Measurements from ENCODE around the gene PDE4D.
"Not testable (repeated sequence)": the region's sequence is repeated elsewhere in the genome, so short reads cannot be mapped to it uniquely, and the experiment has no call there.

PDE4D gene

DNA sequence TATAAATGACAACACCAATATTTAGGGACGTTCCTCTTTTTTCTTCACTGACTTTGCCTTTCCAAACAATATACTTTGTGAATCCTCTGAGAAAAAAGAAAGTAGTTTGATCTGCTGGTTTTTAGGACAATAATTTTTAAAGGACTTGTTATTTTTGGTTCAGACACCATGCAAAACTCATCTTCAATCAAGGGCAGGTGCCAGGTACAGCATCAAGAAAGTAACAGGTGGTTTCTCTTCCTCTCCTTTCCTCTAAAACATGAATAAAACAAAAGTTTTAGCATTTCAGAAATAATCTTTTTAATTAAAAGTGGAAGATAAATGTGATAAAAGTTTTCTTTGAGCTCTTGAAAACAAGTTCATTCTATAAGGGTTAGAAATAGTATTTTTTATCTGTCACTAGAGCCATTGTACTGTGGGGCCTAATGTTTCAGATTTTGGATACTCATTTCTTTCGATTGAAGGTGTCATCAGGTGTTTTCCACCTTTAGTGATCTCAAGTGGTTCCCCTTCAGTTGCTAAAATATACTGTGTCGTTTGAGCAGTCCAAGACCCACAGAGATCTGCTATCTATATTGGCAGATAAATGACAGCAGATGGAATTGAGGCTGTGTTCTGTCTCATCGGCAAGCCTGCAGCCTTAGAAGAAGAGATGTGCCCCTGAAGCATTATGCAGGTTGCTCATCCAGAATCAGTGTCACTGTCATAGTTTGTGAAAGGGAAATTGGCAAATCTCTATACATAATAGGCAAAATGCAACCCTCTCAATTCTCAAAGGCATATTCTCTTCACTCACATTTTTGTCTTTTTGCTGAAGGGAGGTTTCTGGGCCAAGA, 499.7 kb downstream of the PDE4D start:
- no peak for DNase-seq

DNA sequence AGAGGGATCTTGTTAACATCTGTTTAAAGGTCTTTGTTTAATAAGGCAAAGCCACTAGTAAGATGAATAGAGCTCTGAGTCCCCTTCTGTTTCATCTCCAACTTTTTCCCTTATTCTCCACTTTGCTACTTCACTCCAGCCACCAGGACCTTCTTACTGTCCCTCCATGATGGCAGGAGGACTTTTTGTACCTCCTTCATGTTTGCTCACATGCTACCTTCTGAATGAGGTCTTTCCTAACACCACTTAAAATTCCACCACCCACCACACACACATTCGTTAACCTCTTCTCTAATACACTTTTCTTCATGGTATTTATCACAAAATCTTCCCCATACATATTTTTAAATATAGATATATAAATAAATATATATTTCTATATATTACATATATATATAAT, 501.9 kb downstream of the PDE4D start:
- DNase-seq, result no peak

DNA sequence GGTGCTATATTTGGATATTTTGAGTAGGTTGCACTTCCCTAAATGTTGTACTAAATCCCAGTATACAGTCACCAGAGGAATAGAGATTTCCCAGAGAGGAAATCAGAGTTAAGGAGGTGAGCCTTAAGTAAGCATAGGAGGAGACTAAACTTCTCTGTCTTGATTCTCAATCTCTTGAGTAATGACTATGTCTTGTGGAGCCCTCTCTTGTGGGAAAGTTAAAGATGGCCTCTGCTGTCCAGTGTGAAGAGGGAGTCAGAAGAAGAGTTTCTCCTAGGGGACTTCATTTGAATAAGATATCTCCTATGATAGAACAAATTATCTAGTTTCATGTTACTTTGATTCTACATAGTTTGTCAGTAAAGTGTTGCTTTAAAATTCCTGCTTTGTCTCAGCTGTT, 502.5 kb downstream of the PDE4D start:
- DNase-seq, result no peak

DNA sequence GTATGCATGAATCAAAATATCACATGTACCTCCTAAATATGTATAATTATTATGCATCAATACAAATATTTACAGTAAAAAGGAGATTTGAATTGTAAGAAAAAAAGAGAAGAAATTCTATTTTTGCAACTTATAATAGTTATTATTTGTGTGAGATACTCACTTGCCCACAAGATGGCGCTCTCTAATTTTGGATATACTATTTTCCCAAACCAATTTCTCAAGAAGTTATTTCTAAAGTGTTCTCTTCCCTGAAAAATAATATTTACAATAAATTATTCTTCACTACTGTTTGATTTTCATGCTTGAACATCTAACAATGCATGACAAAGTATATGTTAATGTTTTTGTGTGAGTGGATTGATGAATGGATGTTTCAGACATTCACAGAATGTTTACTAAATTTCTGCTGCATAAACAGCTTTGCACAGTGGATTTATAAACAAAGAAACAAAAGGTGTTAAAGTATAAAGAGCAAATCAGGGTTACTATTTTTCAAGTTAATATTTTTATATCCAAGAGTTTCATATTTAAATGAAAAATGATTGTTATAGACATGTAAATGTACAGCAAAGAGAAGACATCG, 503.4 kb downstream of the PDE4D start:
- DNase-seq, result no peak

DNA sequence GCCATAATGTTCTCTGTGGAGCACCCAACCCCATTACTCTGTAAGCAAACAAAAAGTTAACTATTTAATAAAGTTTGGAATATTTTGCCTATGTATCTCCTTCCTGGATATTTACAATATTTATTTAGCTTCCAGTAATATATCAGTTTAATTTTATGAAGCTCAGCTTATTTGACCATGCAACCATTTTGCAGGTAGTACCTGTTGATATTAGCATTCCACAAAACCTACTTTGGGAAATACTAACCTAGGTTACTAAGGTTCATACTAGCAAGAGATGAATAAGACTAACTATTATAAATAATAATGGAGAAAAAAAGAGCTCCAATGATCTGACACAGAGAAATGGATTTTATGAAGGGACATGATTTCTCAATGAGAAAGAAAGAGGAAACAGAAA, 506.4 kb downstream of the PDE4D start:
- DNase-seq, result no peak

DNA sequence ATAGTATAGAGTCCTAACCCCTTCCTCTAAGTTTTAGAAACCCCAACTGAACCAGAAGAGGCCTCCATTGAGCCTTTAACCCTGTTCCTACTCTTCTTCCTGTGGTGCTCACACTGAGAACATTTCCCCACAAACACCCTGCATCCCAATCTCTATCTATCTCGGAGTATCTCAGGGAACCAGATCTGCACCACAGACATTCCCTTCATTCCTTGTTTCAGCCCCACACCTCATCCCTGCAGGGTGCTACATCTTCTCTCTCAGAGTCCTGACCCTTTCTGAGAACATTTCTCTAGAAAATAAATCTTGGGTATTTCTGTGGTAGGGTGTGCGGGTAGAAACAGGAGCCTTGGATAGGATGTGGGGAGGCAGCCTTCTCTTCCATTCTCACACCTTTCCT, 507.8 kb downstream of the PDE4D start:
- DNase-seq, result no peak

DNA sequence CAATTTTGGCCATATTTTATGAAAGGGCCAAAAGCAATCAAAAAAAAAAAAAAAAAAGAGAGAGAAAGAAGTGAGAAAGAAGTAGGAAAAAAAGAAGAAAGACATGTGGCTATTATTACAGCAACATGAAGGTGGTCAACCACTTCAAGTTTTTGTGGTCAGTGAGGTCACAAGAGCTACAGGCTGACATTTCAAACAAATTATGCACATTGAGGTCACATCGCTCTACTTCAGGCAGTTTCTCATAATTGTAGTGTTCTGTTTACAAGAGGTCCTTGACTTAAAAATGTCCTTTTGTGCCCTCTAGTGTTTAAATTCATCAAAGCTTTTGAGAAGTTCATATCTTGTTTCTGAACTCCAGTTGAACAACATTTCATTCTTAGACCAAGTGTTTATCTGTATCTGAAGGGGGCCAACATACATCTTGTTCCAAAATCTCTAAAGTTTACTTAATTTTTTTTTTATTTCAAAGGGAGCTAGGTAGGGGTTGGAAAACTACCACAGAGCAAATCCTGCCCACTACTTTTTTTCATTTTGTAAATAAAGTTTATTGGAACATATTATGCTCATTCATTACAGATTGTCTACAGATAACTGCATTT, 513.1 kb downstream of the PDE4D start:
- DNase-seq, result no peak

DNA sequence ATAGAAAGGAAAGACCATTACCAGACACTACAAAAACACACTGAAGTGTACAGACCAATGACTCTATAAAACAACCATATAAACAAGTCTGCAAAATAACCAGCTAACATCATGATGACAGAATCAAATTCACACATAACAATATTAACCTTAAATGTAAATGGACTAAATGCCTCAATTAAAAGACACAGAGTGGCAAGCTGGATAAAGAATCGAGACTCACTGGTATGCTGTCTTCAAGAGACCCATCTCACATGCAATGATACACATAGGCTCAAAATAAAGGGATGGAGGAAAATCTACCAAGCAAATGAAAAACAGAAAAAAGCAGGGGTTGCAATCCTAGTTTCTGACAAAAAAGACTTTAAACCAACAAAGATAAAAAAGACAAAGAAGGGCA, 519.5 kb downstream of the PDE4D start:
- not testable (repeated sequence) for DNase-seq

DNA sequence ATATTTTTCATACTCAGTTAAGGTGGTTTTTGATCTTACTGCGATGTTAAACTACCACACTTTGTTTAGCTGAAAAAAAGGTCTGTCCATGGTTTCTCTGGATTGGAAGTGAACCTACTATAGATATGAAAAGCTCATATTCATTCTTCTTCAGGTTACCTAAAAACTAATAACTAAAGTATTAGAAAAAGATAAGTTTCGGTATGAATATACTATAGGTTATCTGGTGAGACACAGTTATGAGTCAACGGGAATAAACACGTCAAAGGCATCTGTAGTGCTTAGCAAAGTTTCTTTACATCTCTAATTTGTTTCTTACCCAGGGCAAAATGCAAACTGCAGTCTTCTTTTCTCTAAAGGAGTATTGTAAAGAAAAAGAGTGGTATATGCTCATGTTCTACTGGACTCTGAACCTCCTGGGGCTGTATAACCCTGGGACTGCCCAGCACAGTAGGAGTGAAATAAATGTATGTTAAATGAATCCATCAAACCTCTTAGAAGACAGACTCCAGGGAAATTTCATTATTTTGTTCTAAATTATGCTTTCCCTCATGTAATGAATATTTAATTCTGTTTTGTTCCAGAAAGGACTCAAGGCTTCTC, 521.9 kb downstream of the PDE4D start:
- DNase-seq, result no peak

DNA sequence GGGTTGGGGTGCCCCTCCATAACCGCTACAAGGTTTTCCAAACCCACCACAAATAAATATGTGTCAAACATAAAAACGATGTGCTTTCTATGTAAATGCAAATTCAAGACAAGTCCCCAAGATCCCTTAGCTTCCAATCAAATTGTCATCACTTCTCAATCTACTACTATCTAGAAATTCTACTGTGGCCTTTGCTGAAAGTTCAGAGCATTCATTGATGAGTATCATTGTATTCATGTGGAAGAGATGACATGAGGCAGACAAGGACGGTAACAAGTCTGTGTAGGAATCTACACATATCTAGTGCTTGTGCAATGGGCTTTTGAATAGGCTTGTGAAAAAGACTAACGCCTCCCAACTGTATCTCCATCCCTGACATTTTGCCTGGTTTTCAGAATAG, 524.6 kb downstream of the PDE4D start:
- DNase-seq, result no peak

DNA sequence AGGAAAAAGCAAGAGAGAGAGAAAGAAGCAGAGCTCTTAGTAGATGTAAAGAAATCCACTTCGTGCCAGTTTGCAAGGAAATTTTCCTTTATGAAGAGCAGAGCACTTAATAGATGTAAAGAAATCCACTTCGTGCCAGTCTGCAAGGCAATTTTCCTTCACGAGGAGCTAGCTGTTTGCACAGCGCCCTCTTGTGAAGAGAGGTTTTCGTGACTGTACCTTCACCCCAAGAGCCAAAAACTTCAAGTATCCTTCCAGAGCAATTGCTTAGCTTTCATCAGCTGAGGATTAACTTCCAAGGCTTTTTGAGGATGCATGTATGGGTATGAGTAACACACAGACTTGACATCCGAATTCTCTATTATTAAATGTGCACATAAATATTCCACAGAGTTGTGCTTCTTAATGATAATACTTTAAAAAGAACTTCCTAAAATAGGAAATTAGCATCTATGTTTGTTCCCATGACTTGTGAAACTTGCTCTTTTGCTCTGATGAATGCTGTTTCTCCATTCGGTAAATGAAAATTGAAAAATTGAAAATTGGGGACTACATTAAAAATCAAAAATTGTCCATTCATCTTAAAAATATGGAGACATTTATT, 525.6 kb downstream of the PDE4D start:
- no peak for DNase-seq

DNA sequence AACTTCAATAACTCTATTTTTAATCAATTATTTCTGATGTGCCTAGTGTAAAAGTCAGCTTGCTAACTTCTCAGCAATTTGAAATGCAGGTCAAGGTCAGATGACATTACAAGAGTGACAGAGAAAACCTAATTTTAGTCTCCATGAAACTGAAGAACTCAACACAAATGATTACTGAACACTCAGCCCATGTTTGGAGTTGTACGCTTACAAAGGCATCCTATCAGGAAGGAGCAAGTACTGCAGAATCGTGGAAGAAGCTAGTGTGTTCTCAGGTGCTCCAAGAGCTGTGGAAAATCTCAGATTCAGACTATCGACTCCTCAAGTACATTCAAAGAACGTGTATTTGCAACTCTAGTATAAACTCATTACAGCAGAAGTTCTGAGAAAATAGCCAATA, 526.7 kb downstream of the PDE4D start:
- no peak for DNase-seq

DNA sequence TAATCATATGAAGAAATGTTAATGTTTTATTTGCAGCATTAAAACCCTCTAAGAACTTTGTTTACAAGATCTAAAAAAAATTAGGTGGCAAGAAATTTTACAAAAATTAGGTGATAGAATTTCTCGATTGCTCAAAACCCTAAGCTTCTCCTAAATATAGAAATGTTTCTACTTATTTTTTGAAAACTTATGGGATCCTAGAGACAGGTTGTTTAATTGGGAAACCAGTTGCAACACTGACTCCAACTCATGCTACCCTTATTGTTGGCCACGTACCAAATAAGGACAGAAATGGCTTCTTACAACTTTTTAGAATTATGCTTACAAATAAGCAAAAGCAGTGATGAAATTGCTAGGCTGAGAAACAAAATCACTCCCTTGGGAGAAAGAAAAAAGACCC, 531.1 kb downstream of the PDE4D start:
- no peak for DNase-seq

DNA sequence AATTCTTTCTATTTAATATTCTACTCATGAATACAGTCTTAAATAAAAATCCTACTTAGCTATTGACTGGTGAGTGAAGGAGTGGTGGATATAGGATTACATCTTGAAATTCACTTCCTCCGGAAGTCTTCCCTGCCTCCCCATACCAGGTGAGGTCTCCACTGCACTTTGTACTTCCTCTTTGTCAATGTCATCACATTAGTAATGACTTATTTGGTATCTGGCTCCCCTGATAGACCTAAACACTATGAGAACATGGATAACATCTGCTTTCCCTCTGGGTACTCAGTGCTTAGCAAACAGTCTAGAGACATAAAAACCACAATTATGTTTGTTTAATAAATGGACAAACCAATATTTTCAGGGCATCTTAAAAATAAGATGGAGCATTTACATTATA, 532.1 kb downstream of the PDE4D start:
- no peak for DNase-seq

DNA sequence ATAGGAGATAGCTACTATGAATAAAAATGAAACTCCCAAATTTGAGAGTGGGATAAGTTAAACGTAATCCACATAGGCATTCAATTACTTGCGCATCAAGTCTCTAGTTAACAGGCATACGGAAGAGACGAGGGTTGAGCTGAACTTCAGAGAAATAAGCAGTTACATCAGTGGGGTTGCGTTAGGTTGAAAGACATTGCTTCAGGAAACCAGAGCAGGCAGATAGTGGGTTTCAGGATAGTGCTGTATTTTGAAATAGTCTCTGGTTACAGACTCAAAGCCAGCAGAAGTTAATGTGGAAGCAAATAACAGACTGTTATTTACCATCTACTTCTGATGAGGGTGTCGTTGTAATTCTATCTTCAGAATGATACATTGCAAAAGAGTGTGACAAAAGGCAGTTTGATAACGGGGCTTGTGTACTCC, 533.4 kb downstream of the PDE4D start:
- DNase-seq, result no peak

DNA sequence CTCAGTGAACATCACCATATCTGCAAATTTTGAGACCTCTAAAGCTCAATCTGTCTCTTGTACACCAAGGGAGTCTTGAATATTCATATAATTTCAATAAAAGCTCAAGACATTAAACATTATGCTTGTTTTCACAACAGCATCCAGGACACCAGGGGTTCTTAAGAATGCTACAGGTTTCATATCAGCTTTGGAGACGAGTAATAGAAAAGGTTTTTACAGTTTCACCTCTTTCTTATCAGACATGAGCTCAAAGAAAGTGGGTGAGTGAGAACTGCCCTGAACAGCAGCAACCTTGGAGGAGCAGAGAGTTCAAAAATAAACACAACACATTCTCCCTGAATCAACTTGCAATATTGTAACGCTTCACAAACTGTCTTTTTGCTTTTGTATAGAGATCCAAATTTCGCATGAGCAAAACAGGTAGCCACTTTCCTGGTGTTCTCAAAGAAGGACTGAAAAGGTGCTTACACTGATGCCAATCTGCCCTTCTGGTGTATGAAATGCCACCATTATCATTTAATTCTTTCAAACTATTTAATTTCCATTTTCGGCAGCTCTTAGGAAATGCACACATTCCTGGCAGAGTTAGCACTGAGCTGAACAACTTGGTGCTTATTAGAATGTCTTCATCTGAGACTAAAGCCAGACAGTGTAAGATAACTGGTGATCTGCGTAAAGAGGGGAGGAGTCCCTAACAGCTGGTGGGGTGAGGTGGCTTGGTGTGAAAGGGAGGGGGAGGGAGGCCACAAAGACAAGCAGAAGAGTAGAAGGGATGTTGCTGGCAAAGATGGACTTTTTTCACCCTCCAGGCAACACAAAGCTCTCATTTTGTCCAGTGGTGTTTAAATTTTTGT, 535.3 kb downstream of the PDE4D start:
- no peak for DNase-seq

DNA sequence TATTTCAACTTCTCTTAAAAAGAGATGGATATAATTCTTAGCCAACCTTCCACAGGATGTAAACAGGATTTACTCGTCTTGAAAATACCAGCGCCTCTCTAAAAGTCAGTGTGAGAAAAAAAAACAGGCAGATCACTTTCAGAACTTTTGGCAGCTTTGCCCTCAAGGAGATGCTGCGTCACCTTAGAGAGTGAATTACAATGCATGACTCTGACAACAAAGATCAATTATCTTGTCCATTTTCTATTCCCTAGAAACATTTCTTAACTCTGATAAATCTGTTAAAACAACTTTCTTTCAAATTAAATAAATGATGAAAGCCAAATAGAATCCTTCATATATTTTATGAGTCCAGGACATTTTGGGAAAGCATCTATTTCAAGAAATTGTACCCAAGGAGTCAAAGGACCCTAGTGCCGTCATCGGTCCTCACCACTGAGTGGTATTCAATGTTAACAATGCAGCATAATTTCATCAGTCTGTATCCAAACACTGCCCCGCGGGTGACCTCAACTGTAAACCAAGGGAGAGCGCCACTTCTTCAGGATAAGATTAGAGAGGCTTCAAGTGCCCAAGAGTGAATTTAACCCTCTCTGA, 536.0 kb downstream of the PDE4D start:
- no peak for DNase-seq

DNA sequence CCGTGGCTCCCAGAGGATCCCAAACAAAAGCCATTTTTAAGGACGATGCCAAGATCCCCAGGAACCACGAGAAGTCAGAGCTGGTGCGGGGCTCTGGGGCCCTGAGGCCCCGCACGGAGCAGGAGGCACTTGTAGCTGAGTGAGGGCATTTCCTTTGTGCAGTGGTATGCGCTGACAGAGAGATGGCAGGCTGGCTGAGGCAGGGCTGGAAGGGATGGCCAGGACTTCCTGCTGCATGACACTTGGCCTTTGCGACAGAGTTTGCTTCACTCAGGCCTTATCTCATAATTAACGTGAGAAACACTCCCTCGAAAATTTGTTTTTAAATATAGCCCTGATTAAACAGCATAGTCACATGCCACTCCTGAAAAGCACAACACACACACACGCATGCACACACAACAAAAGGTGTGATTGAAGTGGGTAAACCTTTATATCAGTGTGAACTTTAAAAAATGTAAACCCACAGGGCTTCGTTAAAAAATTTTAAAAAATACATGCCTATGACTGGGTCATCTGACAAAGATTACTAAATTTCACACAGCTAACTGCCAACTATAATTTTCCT, 536.6 kb downstream of the PDE4D start:
- DNase-seq, result no peak

DNA sequence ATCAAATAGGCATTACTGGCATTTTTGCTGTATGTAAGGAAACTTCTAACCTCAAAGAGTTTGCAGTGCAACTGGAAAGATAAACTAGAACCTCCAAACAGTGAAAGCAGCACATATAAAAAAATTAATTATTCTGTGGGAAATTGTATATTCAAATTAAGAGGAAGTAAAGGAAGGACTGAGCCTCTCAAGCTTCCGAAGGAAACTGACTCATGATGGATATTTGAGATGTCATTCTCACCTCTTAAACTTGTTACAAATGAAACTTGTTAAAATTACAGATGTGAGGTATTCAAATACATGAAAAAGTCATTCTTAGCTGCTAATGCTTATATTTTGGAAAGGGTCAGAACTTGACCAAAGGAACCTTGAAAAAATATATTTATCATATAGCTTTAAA, 538.7 kb downstream of the PDE4D start:
- DNase-seq, result no peak

DNA sequence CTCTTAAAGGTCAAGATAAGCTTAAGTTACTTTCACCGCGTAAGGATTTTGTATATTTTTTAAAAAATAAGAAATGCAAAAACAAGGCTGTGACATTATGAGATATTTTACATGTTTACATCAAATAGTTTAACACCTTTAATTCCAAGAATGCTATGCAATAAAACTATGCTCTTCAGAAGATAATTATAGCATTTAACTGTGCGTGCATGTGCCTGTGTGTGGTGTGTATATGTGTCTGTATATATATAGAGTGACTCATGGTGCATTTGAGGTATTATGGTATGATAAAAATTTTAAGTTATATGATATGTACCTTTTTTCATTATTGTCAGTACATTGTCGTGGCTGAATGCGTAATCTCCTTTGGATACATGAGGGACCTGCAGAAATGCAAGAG, 539.3 kb downstream of the PDE4D start:
- DNase-seq, result no peak

DNA sequence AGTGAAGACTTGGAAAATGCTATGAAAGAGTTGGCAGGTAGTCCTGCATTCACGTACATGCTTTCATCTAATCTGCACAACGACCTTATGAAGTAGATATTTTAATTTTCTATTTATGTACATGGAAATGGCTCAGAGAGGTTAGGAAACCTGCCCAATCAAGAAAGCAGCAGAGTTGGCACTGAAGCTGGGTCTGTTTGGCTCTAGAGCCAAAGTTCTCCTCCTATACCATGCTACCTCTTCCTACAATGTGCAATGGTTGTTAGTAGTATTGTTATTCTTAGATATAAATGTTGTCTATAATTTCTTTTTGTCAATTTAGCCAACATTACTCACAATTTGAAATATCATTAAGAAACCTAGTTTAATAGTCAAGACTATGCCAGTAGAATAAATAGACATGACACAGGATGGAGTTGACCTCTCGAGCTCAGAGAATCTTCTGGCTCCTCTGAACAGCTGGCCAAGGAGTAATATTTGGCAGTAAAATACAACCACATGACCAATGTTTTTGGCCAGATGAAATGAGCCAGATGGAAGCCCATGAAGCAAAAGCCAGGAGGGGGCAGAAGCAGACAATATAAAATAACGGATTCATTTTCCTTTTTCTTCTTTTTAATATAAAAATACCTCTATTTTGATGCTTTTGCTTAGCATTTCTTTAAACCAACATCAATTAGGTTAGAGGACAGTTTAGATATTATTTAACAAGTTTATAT, 542.3 kb downstream of the PDE4D start:
- no peak for DNase-seq

Measured in NCI-H2171 (cell line).